ENCODE data around the gene PIEZO2.

PIEZO2 gene

DNA sequence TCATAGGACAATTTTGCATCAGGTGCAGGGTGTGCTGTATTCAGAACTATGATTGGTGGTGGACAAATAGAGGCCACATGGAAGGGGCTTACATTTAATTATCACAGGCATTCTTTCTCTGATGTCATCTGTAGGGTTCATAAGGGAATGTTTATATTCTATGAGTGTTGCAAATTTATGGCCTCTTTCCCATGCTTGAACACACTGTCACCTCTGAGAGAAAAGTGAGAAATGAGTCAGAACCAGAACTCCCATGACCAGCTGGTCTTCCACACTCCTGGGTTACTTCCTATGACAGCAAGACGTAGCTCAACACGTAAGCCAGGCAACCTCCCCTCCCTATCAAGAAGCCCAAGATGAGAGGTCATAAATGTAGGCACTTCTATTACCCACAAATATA, 310.8 kb downstream of the PIEZO2 start:
- DNase-seq, result no peak

DNA sequence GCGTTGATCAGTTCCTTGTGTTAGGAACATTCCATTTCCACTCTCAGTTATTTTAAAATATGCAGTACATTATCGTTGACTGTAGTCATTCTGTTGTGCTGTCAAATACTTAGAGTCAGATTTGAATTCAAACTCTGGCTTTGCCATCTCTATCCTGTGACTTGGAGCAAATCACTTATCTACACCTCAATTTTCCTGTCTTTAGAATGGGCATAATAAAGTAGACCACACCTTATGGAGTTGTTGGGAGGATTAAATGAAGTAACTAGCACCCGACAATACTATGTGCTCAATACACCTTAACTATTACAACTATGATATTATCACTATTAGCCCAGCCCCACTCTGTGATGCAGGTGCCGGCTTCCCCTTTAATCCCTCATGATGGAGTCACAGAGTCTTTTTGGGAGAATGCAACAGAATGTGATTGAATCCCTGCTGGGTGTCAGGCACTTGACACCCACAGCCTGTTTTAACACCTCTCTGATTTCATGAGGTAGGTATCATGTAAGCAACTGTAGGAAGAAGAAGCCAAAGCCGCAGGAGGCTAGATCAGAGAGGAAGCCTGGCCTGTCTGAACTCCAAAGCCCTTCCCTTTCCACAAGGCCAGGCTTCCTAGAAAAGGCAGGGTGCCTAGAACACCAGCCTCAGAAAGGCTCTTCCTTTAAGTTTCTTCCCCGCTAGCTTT, 315.1 kb downstream of the PIEZO2 start:
- no peak for DNase-seq

DNA sequence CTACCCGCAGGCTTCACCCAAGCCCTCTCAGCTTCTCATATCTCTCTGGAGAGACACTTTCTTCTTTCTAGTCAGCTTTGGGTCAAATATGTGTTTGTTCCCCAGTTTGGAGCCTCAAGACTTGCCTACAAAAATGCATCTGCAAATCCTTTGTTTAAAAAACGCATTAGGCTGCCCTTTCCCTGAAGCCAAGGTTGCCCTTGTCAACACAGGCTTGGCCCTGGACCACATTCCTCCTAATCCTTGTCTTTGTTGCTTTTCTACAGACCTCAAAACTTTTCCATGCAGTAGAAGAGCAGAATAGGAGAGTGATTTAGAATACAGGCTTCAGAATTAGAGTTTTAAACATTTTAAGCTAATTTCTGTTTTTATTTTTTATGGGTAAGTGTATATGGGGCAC, 315.7 kb downstream of the PIEZO2 start:
- no peak for DNase-seq

- no peak for DNase-seq
These were observed 323.0 kb downstream of the PIEZO2 start for GRCh38 chr18:10826400-10826799.

GRCh38 chr18:10822456-10822855, 326.9 kb downstream of the PIEZO2 start:
- DNase-seq, result peak; percentile 72

GRCh38 chr18:10820681-10821080, 328.7 kb downstream of the PIEZO2 start:
- no peak for DNase-seq

GRCh38 chr18:10814336-10814735, 335.0 kb downstream of the PIEZO2 start:
- peak; percentile 29 for DNase-seq

DNA sequence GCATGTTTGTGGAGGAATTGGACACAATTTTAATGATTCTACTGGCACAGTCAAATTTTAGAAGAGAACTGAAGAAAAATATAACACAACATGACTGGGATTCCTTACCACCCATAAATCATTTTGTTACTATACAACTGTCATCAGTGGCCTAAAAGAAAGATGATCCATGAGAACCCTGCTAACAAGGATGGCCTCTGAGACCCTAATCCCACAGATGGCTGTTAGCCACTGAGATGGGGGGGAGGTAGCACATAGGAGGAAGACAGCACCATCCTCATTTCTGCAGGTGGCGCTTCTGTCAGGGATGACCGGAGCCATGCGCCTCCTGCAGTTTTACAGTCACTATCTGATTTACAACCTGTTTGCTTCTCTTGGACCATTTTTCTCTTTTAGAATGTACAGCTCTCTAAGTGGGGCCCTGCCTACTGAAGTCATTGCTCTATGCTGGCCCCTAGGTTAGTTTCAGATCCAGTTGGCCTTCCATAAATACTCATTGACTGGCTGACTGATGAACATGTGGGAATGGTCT, 343.7 kb downstream of the PIEZO2 start:
- no peak for DNase-seq

DNA sequence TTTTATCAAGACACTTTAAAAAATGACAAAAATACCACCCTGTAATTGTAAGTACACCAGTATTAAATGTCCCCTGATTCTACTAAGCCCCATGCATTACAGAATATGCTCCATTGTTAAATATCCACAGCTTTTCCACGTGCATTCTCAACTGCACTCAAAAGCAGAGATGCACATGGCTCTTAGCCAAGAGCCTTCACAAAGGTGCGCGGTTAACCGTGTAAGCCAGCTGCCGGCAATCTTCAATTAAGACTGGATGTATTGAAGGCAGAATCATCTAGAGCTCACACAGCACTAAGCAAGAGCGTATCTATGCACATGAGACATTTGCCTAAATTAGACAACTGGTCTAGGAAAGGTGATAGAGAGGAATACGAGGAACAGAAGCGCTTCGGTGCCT, 345.2 kb downstream of the PIEZO2 start:
- DNase-seq, result no peak

- DNase-seq, result no peak
These were observed 350.4 kb downstream of the PIEZO2 start for GRCh38 chr18:10798727-10799550.

DNA sequence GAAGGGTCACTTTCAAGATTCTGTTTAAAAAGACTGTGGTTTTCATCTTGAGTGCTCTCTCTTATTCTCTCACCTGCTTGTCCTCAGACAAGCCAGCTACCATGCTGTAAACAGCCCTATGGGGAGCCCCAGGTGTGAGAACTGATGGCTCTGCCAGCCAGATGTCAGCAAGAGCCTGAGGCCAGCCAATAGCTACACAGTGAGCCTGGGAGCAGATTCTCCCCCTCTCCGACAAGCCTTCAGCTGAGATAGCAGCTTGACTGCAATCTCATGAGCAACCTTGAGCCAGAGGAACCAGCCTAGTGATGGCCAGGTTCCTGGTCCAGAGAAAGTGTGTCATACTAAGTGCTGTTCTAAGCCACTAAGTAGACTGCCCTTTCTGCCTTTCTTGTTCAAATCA, 351.5 kb downstream of the PIEZO2 start:
- no peak for DNase-seq

GRCh38 chr18:10794771-10795170, 354.6 kb downstream of the PIEZO2 start:
- DNase-seq, result no peak

DNA sequence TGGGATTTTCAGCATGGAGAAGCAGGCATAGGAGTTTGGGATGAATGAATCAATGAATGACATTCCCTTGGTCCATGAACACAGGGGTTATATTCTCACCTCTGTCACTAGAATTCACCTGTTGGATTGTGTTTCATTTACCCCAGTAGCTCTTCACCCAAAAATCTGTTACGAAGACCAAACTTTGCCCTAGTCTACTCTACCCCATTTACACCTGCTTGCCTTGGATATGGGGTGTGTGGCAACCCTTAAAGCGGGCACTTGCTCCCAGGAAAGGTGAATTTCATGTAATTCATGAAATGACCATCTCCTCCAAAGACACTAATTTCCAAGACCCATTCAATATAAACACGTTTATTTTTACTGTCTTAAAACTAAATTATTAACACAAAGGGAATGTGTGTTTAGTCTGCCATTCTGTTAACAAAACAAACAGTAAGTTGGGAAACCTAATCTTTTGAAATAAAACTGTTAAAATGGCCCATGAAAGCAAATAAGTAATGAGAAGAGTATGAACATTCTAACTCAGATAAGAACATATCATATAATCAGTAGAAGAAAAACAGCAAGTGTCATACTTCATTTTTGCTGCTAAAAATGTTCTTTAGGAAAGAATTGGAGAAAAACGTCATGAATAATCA, 355.5 kb downstream of the PIEZO2 start:
- DNase-seq, result no peak

GRCh38 chr18:10792181-10792580, 357.2 kb downstream of the PIEZO2 start:
- DNase-seq, result peak; percentile 78

DNA sequence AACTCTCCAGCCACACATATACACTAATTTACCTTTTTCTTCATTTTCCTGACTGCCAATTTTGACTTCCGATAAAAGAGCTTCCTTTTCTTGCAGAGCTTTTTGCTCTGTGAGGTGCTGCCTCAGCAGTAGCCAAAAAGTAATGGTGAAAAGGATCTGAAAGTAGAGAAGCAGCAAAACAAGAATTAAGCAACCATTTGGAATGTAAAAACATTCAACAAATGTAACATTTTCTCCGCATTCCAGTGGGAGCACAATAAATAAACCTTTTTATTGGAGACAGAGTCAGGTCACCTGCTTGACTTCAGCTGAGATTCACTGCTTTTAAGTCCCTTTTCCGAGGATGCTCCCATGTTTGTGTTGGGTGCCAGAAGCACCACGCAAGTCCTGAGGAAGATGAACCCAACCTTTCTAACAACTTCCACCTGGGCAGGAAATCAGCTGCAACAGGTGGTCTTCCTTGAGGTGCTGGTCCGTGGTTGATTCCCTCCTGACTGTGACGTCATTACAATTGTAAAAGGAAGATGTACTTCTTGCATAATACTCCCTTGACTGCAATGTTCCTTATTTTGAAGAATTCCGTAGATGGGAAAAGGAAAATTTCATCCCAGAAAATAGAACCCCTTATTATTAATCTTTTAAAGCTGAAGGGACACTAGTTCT, 358.1 kb downstream of the PIEZO2 start:
- no peak for DNase-seq

GRCh38 chr18:10789180-10789579, 360.2 kb downstream of the PIEZO2 start:
- peak; percentile 60 for DNase-seq

- peak; percentile 97 for DNase-seq
These were observed 362.0 kb downstream of the PIEZO2 start for GRCh38 chr18:10787293-10787901.

- DNase-seq, result no peak
These were observed 363.6 kb downstream of the PIEZO2 start for GRCh38 chr18:10785798-10786197.

GRCh38 chr18:10784596-10785202, 364.7 kb downstream of the PIEZO2 start:
- no peak for DNase-seq

DNA sequence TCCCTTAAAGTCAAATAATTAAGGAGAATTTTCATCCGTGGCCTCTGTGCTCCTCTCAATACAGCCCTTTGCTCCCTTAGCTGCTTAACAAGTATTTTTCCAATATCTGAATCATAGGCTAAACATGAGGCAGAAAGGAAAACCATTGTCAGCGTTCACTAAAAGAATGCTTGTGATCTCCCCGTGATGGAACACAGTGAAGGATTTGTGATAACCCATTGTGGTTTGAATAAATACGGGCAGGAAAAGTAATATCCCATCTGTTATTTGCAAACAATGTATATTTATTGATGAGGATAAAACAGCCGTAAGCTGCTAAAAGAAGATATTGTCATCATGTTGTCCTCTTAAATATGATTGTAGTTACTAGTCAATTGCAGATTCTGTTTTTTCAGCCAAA, 365.4 kb downstream of the PIEZO2 start:
- DNase-seq, result no peak

DNA sequence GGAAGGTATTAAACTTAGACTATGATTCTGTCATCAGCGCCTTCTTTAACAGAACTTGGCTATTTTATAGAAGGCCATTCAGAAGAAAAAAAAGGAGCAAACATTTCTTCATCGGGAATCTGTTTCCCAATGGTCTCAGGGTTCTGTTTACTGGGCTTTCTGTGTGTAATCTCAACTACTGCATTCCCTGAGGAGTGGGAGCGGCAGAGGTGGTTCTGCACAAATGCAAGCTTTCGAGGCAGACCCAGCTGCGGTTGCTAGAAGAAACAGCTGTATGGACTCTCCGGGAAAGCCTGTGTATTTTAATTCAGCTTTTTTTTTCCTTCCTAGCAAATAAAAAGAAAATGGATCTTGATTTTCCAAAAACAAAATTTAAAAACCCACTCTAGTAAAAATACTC, 372.9 kb downstream of the PIEZO2 start:
- DNase-seq, result no peak

DNA sequence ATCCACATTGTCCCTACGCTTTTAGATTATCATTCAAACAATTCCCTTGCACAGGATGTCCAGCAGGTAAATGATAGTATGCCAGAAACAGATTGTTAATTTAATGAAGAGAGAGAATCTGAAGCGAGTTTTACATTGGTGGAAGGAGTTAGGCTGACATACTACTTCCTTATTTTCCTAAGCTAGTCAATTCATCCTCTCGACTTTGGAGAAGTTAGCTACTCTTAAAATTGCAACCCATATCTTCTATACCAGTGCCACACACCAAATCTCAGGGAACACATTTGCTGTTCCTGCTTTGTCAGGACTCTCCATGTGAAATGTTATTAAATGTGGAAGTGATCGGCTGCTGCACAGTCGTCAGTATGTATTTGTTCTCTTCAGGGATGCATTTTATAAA, 374.3 kb downstream of the PIEZO2 start:
- DNase-seq, result peak; percentile 29
